Parathyroid adenoma (tissue), 2 donors: ENCODE data around the gene SH3BP5L.

Source experiments
- H2AFZ ChIP-seq: fragments of 300-600 bp; sonication (generic); one replicate; pipeline ENCODE4 v1.7.0; 2017; ENCODE audit warnings: antibody characterized with exemption, mild to moderate bottlenecking
- H3K27ac ChIP-seq: fragments of 300-600 bp; sonication (generic); one replicate; pipeline ENCODE4 v1.7.0; 2017
- H3K27me3 ChIP-seq: fragments of 300-600 bp; sonication (generic); one replicate; pipeline ENCODE4 v1.7.0; 2017; ENCODE audit warnings: low read length; ENCODE audit not compliant: control insufficient read depth, insufficient read depth
- H3K36me3 ChIP-seq: fragments of 300-600 bp; sonication (generic); one replicate; pipeline ENCODE4 v1.7.0; 2017; ENCODE audit warnings: low read length; ENCODE audit not compliant: control insufficient read depth, insufficient read depth
- H3K4me1 ChIP-seq: fragments of 300-600 bp; sonication (generic); one replicate; pipeline ENCODE4 v1.7.0; 2017; ENCODE audit warnings: control low read depth
- H3K4me2 ChIP-seq: fragments of 300-600 bp; sonication (generic); one replicate; pipeline ENCODE4 v1.7.0; 2017; ENCODE audit warnings: low read length
- H3K4me3 ChIP-seq: fragments of 300-600 bp; sonication (generic); one replicate; pipeline ENCODE4 v1.7.0; 2017; ENCODE audit warnings: low read depth, low read length
- H3K79me2 ChIP-seq: fragments of 300-600 bp; sonication (generic); one replicate; pipeline ENCODE4 v1.7.0; 2017; ENCODE audit warnings: control low read depth
- H3K9ac ChIP-seq: fragments of 300-600 bp; sonication (generic); one replicate; pipeline ENCODE4 v1.7.0; 2017; ENCODE audit warnings: mild to moderate bottlenecking
- H3K9me3 ChIP-seq: fragments of 300-600 bp; sonication (generic); one replicate; pipeline ENCODE4 v1.7.0; 2017; ENCODE audit warnings: low read length; ENCODE audit not compliant: control insufficient read depth
- CTCF ChIP-seq: fragments of 300-600 bp; sonication (generic); IDR thresholded peaks from one replicate; pipeline ENCODE4 v1.7.0; 2017; ENCODE audit warnings: antibody characterized with exemption, mild to moderate bottlenecking
- donor health status: primary hyperparathyroidism.

The SH3BP5L gene

GRCh38 chr1:248857201-248857600, 31.5 kb upstream of the SH3BP5L start:
- H3K27me3 ChIP-seq = no peaks in the 10 kb centered on the region
- no peaks in the 10 kb centered on the region for H3K36me3 ChIP-seq
- H3K4me3 ChIP-seq = no peak overlapping the region
- no peak for TF ChIP-seq CTCF
- H2AFZ ChIP-seq = no peak overlapping the region
- no peaks in the 10 kb centered on the region for H3K9me3 ChIP-seq
- H3K4me2 ChIP-seq = peak overlapping the region; percentile 85
- no peaks in the 10 kb centered on the region for H3K79me2 ChIP-seq
- no peak overlapping the region for H3K9ac ChIP-seq
- no peak overlapping the region for H3K27ac ChIP-seq
- peaks cover 6% of the 10 kb centered on the region for H3K4me1 ChIP-seq

DNA sequence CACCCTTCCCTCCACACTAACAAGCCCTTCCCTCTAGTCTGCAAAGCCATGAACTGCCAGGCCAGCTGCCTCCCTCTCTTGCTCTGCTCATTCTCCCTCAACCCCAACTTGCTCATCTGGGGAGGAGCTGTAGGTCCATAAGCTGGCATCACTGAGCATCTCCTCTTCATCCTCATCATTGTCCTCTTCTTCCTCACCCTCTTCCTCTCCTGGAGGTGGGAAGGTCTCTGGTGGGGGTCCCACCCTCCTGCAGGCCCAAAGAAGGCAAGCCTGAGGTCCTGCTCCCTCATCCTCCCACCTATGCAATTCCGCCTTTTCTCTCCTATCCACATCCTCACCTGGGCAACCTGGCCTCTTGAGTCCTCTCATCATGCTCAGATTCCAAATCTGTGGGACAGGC, 30.5 kb upstream of the SH3BP5L start:
- TF ChIP-seq CTCF = no peak
- H3K4me2 ChIP-seq = no peak overlapping the region
- no peaks in the 10 kb centered on the region for H3K9me3 ChIP-seq
- no peak overlapping the region for H3K9ac ChIP-seq
- H3K4me3 ChIP-seq = no peak overlapping the region
- H2AFZ ChIP-seq = no peak overlapping the region
- H3K27ac ChIP-seq = no peak overlapping the region
- no peaks in the 10 kb centered on the region for H3K27me3 ChIP-seq
- H3K79me2 ChIP-seq = no peaks in the 10 kb centered on the region
- peaks cover 6% of the 10 kb centered on the region for H3K4me1 ChIP-seq
- no peaks in the 10 kb centered on the region for H3K36me3 ChIP-seq

DNA sequence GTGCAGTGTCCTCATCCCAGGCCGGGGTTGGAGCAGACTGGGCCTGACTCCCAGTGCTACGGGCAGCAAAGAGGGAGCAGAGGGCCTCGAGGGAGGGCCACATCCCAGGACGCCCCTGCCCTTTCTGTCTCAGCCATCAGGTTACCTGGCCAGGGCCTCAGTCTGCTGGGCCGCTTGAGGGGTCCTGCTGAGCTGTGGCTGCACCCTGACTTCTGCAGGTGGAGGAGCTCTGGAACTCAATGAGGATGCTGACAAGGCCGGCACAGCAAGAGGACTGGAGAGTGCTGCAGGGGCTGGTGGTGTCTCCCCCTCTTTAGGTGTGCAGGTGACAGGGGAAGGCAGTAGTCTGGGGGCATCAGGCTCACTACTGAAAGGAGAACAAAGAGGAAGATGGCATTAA, 29.9 kb upstream of the SH3BP5L start:
- no peaks in the 10 kb centered on the region for H3K79me2 ChIP-seq
- no peak for TF ChIP-seq CTCF
- no peak overlapping the region for H3K9ac ChIP-seq
- H3K27me3 ChIP-seq = no peaks in the 10 kb centered on the region
- H3K4me1 ChIP-seq = peaks cover 6% of the 10 kb centered on the region
- H3K27ac ChIP-seq = no peak overlapping the region
- H3K4me3 ChIP-seq = no peak overlapping the region
- H3K4me2 ChIP-seq = no peak overlapping the region
- no peak overlapping the region for H2AFZ ChIP-seq
- no peaks in the 10 kb centered on the region for H3K9me3 ChIP-seq
- H3K36me3 ChIP-seq = no peaks in the 10 kb centered on the region

GRCh38 chr1:248853663-248854375, 28.1 kb upstream of the SH3BP5L start:
- Histone ChIP-seq H3K27ac (no peak overlapping the region), H3K79me2 (no peaks in the 10 kb centered on the region), H2AFZ (no peak overlapping the region), H3K27me3 (no peaks in the 10 kb centered on the region), H3K36me3 (no peaks in the 10 kb centered on the region), H3K9me3 (no peaks in the 10 kb centered on the region), H3K9ac (no peak overlapping the region), H3K4me3 (no peak overlapping the region), H3K4me1 (peaks cover 6% of the 10 kb centered on the region), H3K4me2 (no peak overlapping the region)
- TF ChIP-seq CTCF = no peak
